Mesenchymal stem cell (in vitro differentiated cells and primary cell): ENCODE measurements around the gene PAX2.
A peak's percentile ranks its signal among the peaks of the same experiment; 100 is the strongest.

Experiments used
- DNase-seq: peaks from one replicate; pipeline ENCODE4 v3.0.0-alpha.2; 2013
- H2AFZ ChIP-seq: one replicate; pipeline ENCODE4 v1.6.1; 2013; ENCODE audit warnings: low read depth, mild to moderate bottlenecking, control low read depth, inconsistent platforms, low read length, moderate library complexity
- H2AK5ac ChIP-seq: 2 replicates; pipeline ENCODE4 v1.6.1; 2013; ENCODE audit warnings: low read length, moderate library complexity, mild to moderate bottlenecking, inconsistent platforms; ENCODE audit not compliant: severe bottlenecking
- H2BK120ac ChIP-seq: one replicate; pipeline ENCODE4 v1.6.1; 2013; ENCODE audit warnings: low read depth, mild to moderate bottlenecking, inconsistent platforms, low read length, moderate library complexity
- H2BK12ac ChIP-seq, 2 experiments: one replicate each; pipeline ENCODE4 v1.6.1; 2013; ENCODE audit warnings: inconsistent platforms in 2 of 2, low read length in 2 of 2, mild to moderate bottlenecking in 2 of 2, moderate library complexity in 2 of 2, control low read depth in 1 of 2
- H2BK15ac ChIP-seq: one replicate; pipeline ENCODE4 v1.6.1; 2013; ENCODE audit warnings: mild to moderate bottlenecking, low read depth, inconsistent platforms; ENCODE audit not compliant: poor library complexity, severe bottlenecking
- H2BK5ac ChIP-seq: 2 replicates; pipeline ENCODE4 v1.6.1; 2013; ENCODE audit warnings: low read depth, mild to moderate bottlenecking, low read length, control low read depth, inconsistent platforms; ENCODE audit not compliant: poor library complexity, severe bottlenecking
- H3K14ac ChIP-seq, 2 experiments: one replicate each; pipeline ENCODE4 v1.6.1; 2013; ENCODE audit warnings: inconsistent platforms in 2 of 2, low read length in 2 of 2, control low read depth in 1 of 2, mild to moderate bottlenecking in 1 of 2, moderate library complexity in 1 of 2
- H3K18ac ChIP-seq, 2 experiments: one replicate each; pipeline ENCODE4 v1.6.1; 2013; ENCODE audit warnings: inconsistent platforms in 2 of 2, low read length in 2 of 2, control low read depth in 1 of 2, low read depth in 1 of 2, mild to moderate bottlenecking in 1 of 2
- H3K23ac ChIP-seq, 2 experiments: one replicate each; pipeline ENCODE4 v1.6.1; 2013; ENCODE audit warnings: inconsistent platforms in 2 of 2, low read length in 2 of 2, mild to moderate bottlenecking in 2 of 2, moderate library complexity in 2 of 2, control low read depth in 1 of 2
- H3K27ac ChIP-seq: 2 replicates; pipeline ENCODE4 v1.5.1; 2013; ENCODE audit warnings: mild to moderate bottlenecking, moderate library complexity, low read length, control low read depth, inconsistent platforms; ENCODE audit not compliant: poor library complexity, severe bottlenecking
- H3K27me3 ChIP-seq, 2 experiments: 2 replicates each; pipeline versions ENCODE4 v1.6.1 to v1.7.0; 2013; ENCODE audit warnings: low read length in 2 of 2, mild to moderate bottlenecking in 2 of 2, moderate library complexity in 2 of 2, control low read depth in 1 of 2, inconsistent platforms in 1 of 2; ENCODE audit not compliant: control insufficient read depth in 1 of 2, insufficient read depth in 1 of 2
- H3K36me3 ChIP-seq, 2 experiments: 2 replicates each; pipeline versions ENCODE4 v1.6.1 to v1.7.0; 2013; ENCODE audit warnings: low read length in 2 of 2, control low read depth in 1 of 2, inconsistent platforms in 1 of 2, low read depth in 1 of 2, mild to moderate bottlenecking in 1 of 2; ENCODE audit not compliant: insufficient read depth in 2 of 2, control insufficient read depth in 1 of 2
- H3K4ac ChIP-seq, 2 experiments: one replicate each; pipeline ENCODE4 v1.6.1; 2013; ENCODE audit warnings: inconsistent platforms in 2 of 2, low read length in 2 of 2, mild to moderate bottlenecking in 2 of 2, moderate library complexity in 2 of 2, control low read depth in 1 of 2, low read depth in 1 of 2
- H3K4me1 ChIP-seq: 2 replicates; pipeline ENCODE4 v1.6.1; 2013; ENCODE audit warnings: low read depth, low read length, control low read depth; ENCODE audit not compliant: control insufficient read depth, insufficient read depth
- H3K4me2 ChIP-seq: 2 replicates; pipeline ENCODE4 v1.6.1; 2013; ENCODE audit warnings: low read length, mild to moderate bottlenecking, inconsistent platforms; ENCODE audit not compliant: poor library complexity, severe bottlenecking
- H3K4me3 ChIP-seq, 2 experiments: 2 replicates each; pipeline versions ENCODE4 v1.5.1 to v1.7.0; 2013; ENCODE audit warnings: low read length in 2 of 2, mild to moderate bottlenecking in 2 of 2, control low read depth in 1 of 2, low read depth in 1 of 2; ENCODE audit not compliant: insufficient read depth in 1 of 2
- H3K79me1 ChIP-seq: replicated peaks from 2 replicates; pipeline ENCODE4 v1.6.1; 2013; ENCODE audit warnings: mild to moderate bottlenecking, control low read depth, low read length, inconsistent platforms; ENCODE audit not compliant: poor library complexity, severe bottlenecking
- H3K9ac ChIP-seq: 2 replicates; pipeline ENCODE4 v1.7.0; 2013; ENCODE audit warnings: mild to moderate bottlenecking, low read length, moderate library complexity
- H3K9me3 ChIP-seq: 2 replicates; pipeline ENCODE4 v1.7.0; 2013; ENCODE audit warnings: mild to moderate bottlenecking, low read length; ENCODE audit not compliant: control insufficient read depth
- H4K8ac ChIP-seq: one replicate; pipeline ENCODE4 v1.6.1; 2013; ENCODE audit warnings: inconsistent platforms, mild to moderate bottlenecking, low read length, moderate library complexity
- H4K91ac ChIP-seq: one replicate; pipeline ENCODE4 v1.6.1; 2013; ENCODE audit warnings: mild to moderate bottlenecking, low read length, inconsistent platforms
- WGBS: methylation state at CpG from one replicate; pipeline ENCODE4 v1.1.7; 2013; ENCODE audit warnings: mixed read lengths; 5-methylcytosine and 5-hydroxymethylcytosine counted together

PAX2 gene

GRCh38 chr10:100806356-100806645 lies 60.9 kb downstream of the PAX2 start:
- H2BK12ac ChIP-seq = no peak overlapping the region
- H4K91ac ChIP-seq = no peak overlapping the region
- no peaks in the 10 kb centered on the region for H3K79me1 ChIP-seq
- H3K23ac ChIP-seq = no peak overlapping the region
- H3K14ac ChIP-seq = no peak overlapping the region
- no peak overlapping the region for H3K9ac ChIP-seq
- 89% methylated on average over 8 of the region's 8 CpGs for WGBS
- no peak overlapping the region for H3K18ac ChIP-seq
- H3K36me3 ChIP-seq = no peaks in the 10 kb centered on the region
- no peak overlapping the region for H2BK120ac ChIP-seq
- H2BK15ac ChIP-seq = no peak overlapping the region
- H2AK5ac ChIP-seq = no peak overlapping the region
- no peak overlapping the region for H4K8ac ChIP-seq
- no peak overlapping the region for H3K4me3 ChIP-seq
- H3K9me3 ChIP-seq = no peaks in the 10 kb centered on the region
- no peak overlapping the region for H3K27ac ChIP-seq
- H2BK5ac ChIP-seq = no peak overlapping the region
- H3K27me3 ChIP-seq = peaks cover 84 to 99% of the 10 kb centered on the region in 2 experiments
- H3K4me2 ChIP-seq = no peak overlapping the region
- DNase-seq = no peak
- no peak overlapping the region for H3K4ac ChIP-seq
- peaks cover 2% of the 10 kb centered on the region for H3K4me1 ChIP-seq
- no peak overlapping the region for H2AFZ ChIP-seq

- no peak for DNase-seq
- H3K27me3 ChIP-seq = peaks cover 84 to 99% of the 10 kb centered on the region in 2 experiments
- H2BK15ac ChIP-seq = no peak overlapping the region
- peak overlapping the region in 1 of 2 experiments; percentile 46 for H3K23ac ChIP-seq
- H3K36me3 ChIP-seq = no peaks in the 10 kb centered on the region
- no peak overlapping the region for H3K4me2 ChIP-seq
- no peak overlapping the region for H2BK12ac ChIP-seq
- H2AK5ac ChIP-seq = no peak overlapping the region
- no peak overlapping the region for H4K8ac ChIP-seq
- H3K4me3 ChIP-seq = no peak overlapping the region
- no peaks in the 10 kb centered on the region for H3K79me1 ChIP-seq
- no peak overlapping the region for H4K91ac ChIP-seq
- H2AFZ ChIP-seq = no peak overlapping the region
- H3K9me3 ChIP-seq = no peaks in the 10 kb centered on the region
- 87% methylated on average over 20 of the region's 20 CpGs for WGBS
- H3K4me1 ChIP-seq = peaks cover 2% of the 10 kb centered on the region
- peak overlapping the region in 1 of 2 experiments; percentile 73 for H3K14ac ChIP-seq
- H3K18ac ChIP-seq = peak overlapping the region in 1 of 2 experiments; percentile 5
- H3K27ac ChIP-seq = no peak overlapping the region
- no peak overlapping the region for H2BK5ac ChIP-seq
- no peak overlapping the region for H3K4ac ChIP-seq
- no peak overlapping the region for H2BK120ac ChIP-seq
- no peak overlapping the region for H3K9ac ChIP-seq
These were observed 62.0 kb downstream of the PAX2 start for GRCh38 chr10:100807241-100807951.

- H4K91ac ChIP-seq = no peak overlapping the region
- no peak overlapping the region for H2BK5ac ChIP-seq
- WGBS = 80% methylated on average over 10 of the region's 10 CpGs
- H3K9ac ChIP-seq = no peak overlapping the region
- peaks cover 73 to 98% of the 10 kb centered on the region in 2 experiments for H3K27me3 ChIP-seq
- H2AK5ac ChIP-seq = no peak overlapping the region
- no peak overlapping the region for H3K4me2 ChIP-seq
- H2BK120ac ChIP-seq = no peak overlapping the region
- no peaks in the 10 kb centered on the region for H3K79me1 ChIP-seq
- no peak overlapping the region for H2BK12ac ChIP-seq
- no peak overlapping the region for H2BK15ac ChIP-seq
- peaks cover 2% of the 10 kb centered on the region for H3K4me1 ChIP-seq
- DNase-seq = no peak
- no peak overlapping the region for H3K23ac ChIP-seq
- H3K36me3 ChIP-seq = no peaks in the 10 kb centered on the region
- no peak overlapping the region for H4K8ac ChIP-seq
- H3K4ac ChIP-seq = no peak overlapping the region
- no peaks in the 10 kb centered on the region for H3K9me3 ChIP-seq
- no peak overlapping the region for H2AFZ ChIP-seq
- no peak overlapping the region for H3K18ac ChIP-seq
- no peak overlapping the region for H3K14ac ChIP-seq
- H3K27ac ChIP-seq = no peak overlapping the region
- no peak overlapping the region for H3K4me3 ChIP-seq
These were observed 63.5 kb downstream of the PAX2 start for GRCh38 chr10:100808876-100809275.

- H2AFZ ChIP-seq = no peak overlapping the region
- no peak overlapping the region for H3K4ac ChIP-seq
- H3K27ac ChIP-seq = no peak overlapping the region
- no peak overlapping the region for H2AK5ac ChIP-seq
- 82% methylated on average over 14 of the region's 14 CpGs for WGBS
- peaks cover 2% of the 10 kb centered on the region for H3K4me1 ChIP-seq
- DNase-seq = no peak
- no peak overlapping the region for H3K4me3 ChIP-seq
- peaks cover 69 to 94% of the 10 kb centered on the region in 2 experiments for H3K27me3 ChIP-seq
- H3K4me2 ChIP-seq = no peak overlapping the region
- H3K79me1 ChIP-seq = no peaks in the 10 kb centered on the region
- H3K23ac ChIP-seq = no peak overlapping the region
- H4K91ac ChIP-seq = no peak overlapping the region
- no peak overlapping the region for H3K9ac ChIP-seq
- H3K18ac ChIP-seq = no peak overlapping the region
- H2BK15ac ChIP-seq = no peak overlapping the region
- no peak overlapping the region for H2BK120ac ChIP-seq
- H3K14ac ChIP-seq = no peak overlapping the region
- no peaks in the 10 kb centered on the region for H3K9me3 ChIP-seq
- no peak overlapping the region for H2BK5ac ChIP-seq
- H2BK12ac ChIP-seq = no peak overlapping the region
- H4K8ac ChIP-seq = no peak overlapping the region
- no peaks in the 10 kb centered on the region for H3K36me3 ChIP-seq
These were observed 64.9 kb downstream of the PAX2 start for GRCh38 chr10:100810091-100810834.
